RPMI7951 (cell line): ENCODE data around the gene NDUFV3. TPM values are rescaled to one million over a fixed set of nuclear protein-coding genes. Genes with fewer than 3 reads are reported as not detected.
"Not testable (repeated sequence)": the region's sequence is repeated elsewhere in the genome, so short reads cannot be mapped to it uniquely, and the experiment has no call there.

Experiments used
- DNase-seq: peaks from one replicate; pipeline ENCODE4 v3.0.0-alpha.2; 2012; ENCODE audit warnings: low read depth
- total RNA-seq: library from RNA; depleted of rRNA; stranded (reverse); fragments of >200 nt; shearing (Covaris generic); gene quantifications from 2 replicates; pipeline ENCODE4 v1.2.3, GENCODE V29; 2014

The NDUFV3 gene
- total RNA-seq, 1 experiment from 2014 or later: 27.4 TPM

- DNase-seq: no peak
Measured at GRCh38 chr21:42887326-42887725, 5.8 kb upstream of the NDUFV3 start.

- peak; percentile 13 for DNase-seq
Measured at GRCh38 chr21:42892582-42892930, 553 bp upstream of the NDUFV3 start.

- DNase-seq: no peak
Measured at GRCh38 chr21:42900446-42900845, 7.3 kb downstream of the NDUFV3 start.

GRCh38 chr21:42903817-42904216 is 10.7 kb downstream of the NDUFV3 start:
- no peak for DNase-seq

- no peak for DNase-seq
Measured at GRCh38 chr21:42905195-42905594, 12.1 kb downstream of the NDUFV3 start.

GRCh38 chr21:42906233-42906632 is 13.1 kb downstream of the NDUFV3 start:
- no peak for DNase-seq

- DNase-seq: not testable (repeated sequence)
Measured at GRCh38 chr21:42908484-42908883, 15.4 kb downstream of the NDUFV3 start.

- DNase-seq: not testable (repeated sequence)
Measured at GRCh38 chr21:42911920-42912319, 18.8 kb downstream of the NDUFV3 start.

- DNase-seq: no peak
Measured at GRCh38 chr21:42913476-42913875, 20.4 kb downstream of the NDUFV3 start.

GRCh38 chr21:42918291-42918690 is 25.2 kb downstream of the NDUFV3 start:
- DNase-seq: peak; percentile 15

- no peak for DNase-seq
Measured at GRCh38 chr21:42921927-42922326, 28.8 kb downstream of the NDUFV3 start.

GRCh38 chr21:42922918-42923317 is 29.8 kb downstream of the NDUFV3 start:
- no peak for DNase-seq

GRCh38 chr21:42923553-42924432 is 30.7 kb downstream of the NDUFV3 start:
- DNase-seq: peak; percentile 87

- no peak for DNase-seq
Measured at GRCh38 chr21:42924433-42924751, 31.3 kb downstream of the NDUFV3 start.

- no peak for DNase-seq
Measured at GRCh38 chr21:42925114-42925926, 32.2 kb downstream of the NDUFV3 start, which contains the start of gene ERVH48-1. Gene ERVH48-1 (minus strand): TSS chr21:42925630. CDS start chr21:42919006, 6,624 bp downstream.

- DNase-seq: not testable (repeated sequence)
Measured at GRCh38 chr21:42927474-42928200, 34.5 kb downstream of the NDUFV3 start.

GRCh38 chr21:42929969-42930368 is 36.9 kb downstream of the NDUFV3 start:
- DNase-seq: no peak

- DNase-seq: no peak
Measured at GRCh38 chr21:42931560-42932235, 38.6 kb downstream of the NDUFV3 start.

GRCh38 chr21:42932378-42933136 is 39.4 kb downstream of the NDUFV3 start:
- DNase-seq: not testable (repeated sequence)

- DNase-seq: not testable (repeated sequence)
Measured at GRCh38 chr21:42933137-42933970, 40.2 kb downstream of the NDUFV3 start.
